Fibroblast of pulmonary artery (primary cell): ENCODE results near the gene YLPM1.

Source experiments
- DNase-seq: peaks from one replicate; pipeline ENCODE4 v3.0.0-alpha.2; 2010; ENCODE audit warnings: low read depth
- H3K4me3 ChIP-seq: replicated peaks from 2 replicates; pipeline ENCODE4 v1.5.1; 2011; ENCODE audit warnings: low read depth, mild to moderate bottlenecking, control low read depth, low read length, moderate library complexity
- TF ChIP-seq, protein P1 (sequence below): IDR thresholded peaks from 2 replicates; pipeline ENCODE4 v1.5.1; 2011; ENCODE audit warnings: mild to moderate bottlenecking, control low read depth, low read length, inconsistent platforms; ENCODE audit errors: missing control alignments

YLPM1 gene, protein sequence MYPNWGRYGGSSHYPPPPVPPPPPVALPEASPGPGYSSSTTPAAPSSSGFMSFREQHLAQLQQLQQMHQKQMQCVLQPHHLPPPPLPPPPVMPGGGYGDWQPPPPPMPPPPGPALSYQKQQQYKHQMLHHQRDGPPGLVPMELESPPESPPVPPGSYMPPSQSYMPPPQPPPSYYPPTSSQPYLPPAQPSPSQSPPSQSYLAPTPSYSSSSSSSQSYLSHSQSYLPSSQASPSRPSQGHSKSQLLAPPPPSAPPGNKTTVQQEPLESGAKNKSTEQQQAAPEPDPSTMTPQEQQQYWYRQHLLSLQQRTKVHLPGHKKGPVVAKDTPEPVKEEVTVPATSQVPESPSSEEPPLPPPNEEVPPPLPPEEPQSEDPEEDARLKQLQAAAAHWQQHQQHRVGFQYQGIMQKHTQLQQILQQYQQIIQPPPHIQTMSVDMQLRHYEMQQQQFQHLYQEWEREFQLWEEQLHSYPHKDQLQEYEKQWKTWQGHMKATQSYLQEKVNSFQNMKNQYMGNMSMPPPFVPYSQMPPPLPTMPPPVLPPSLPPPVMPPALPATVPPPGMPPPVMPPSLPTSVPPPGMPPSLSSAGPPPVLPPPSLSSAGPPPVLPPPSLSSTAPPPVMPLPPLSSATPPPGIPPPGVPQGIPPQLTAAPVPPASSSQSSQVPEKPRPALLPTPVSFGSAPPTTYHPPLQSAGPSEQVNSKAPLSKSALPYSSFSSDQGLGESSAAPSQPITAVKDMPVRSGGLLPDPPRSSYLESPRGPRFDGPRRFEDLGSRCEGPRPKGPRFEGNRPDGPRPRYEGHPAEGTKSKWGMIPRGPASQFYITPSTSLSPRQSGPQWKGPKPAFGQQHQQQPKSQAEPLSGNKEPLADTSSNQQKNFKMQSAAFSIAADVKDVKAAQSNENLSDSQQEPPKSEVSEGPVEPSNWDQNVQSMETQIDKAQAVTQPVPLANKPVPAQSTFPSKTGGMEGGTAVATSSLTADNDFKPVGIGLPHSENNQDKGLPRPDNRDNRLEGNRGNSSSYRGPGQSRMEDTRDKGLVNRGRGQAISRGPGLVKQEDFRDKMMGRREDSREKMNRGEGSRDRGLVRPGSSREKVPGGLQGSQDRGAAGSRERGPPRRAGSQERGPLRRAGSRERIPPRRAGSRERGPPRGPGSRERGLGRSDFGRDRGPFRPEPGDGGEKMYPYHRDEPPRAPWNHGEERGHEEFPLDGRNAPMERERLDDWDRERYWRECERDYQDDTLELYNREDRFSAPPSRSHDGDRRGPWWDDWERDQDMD (N-terminal part only)

GRCh38 chr14:74762917-74763802, at the start of gene YLPM1:
Gene YLPM1, plus strand, starts transcription at chr14:74763316. Its CDS starts 174 bp downstream, at chr14:74763490.
- peak; percentile 99 for DNase-seq
- H3K4me3 ChIP-seq = peak within 1 kb of the TSS; percentile 85
- TF ChIP-seq, protein P1, sequence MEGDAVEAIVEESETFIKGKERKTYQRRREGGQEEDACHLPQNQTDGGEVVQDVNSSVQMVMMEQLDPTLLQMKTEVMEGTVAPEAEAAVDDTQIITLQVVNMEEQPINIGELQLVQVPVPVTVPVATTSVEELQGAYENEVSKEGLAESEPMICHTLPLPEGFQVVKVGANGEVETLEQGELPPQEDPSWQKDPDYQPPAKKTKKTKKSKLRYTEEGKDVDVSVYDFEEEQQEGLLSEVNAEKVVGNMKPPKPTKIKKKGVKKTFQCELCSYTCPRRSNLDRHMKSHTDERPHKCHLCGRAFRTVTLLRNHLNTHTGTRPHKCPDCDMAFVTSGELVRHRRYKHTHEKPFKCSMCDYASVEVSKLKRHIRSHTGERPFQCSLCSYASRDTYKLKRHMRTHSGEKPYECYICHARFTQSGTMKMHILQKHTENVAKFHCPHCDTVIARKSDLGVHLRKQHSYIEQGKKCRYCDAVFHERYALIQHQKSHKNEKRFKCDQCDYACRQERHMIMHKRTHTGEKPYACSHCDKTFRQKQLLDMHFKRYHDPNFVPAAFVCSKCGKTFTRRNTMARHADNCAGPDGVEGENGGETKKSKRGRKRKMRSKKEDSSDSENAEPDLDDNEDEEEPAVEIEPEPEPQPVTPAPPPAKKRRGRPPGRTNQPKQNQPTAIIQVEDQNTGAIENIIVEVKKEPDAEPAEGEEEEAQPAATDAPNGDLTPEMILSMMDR = peak; percentile 39

GRCh38 chr14:74713395-74713735, 49.8 kb upstream of the YLPM1 start:
- DNase-seq = no peak
- TF ChIP-seq, protein P1 = no peak
- H3K4me3 ChIP-seq = peak overlapping the region; percentile 74

- TF ChIP-seq, protein P1 = no peak
- H3K4me3 ChIP-seq = no peak overlapping the region
- peak; percentile 33 for DNase-seq
Measured at GRCh38 chr14:74720526-74720925, 42.6 kb upstream of the YLPM1 start.

GRCh38 chr14:74723134-74723533, 40.0 kb upstream of the YLPM1 start:
- no peak overlapping the region for H3K4me3 ChIP-seq
- no peak for DNase-seq
- TF ChIP-seq, protein P1 = no peak

DNA sequence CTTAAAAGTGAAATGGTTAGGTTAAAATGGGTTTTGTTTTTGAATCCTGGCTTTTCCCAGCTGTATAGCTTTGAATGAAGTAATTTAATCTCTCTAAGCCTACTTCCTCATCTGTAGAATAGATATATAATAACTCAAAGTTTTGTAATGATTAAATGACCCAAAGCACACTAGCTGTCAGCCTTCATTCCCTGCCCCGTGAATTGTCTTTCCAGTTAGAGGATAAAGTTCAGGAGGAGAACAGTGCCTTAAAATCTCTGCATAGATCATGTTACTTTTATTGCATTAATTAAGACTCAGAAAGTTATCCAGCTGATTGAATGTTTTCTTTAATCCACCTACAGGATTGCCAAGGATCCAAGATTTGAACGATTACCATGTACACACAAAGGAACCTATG, 30.7 kb upstream of the YLPM1 start:
- no peak for DNase-seq
- no peak overlapping the region for H3K4me3 ChIP-seq
- TF ChIP-seq, protein P1 = no peak

- TF ChIP-seq, protein P1 = no peak
- no peak for DNase-seq
- H3K4me3 ChIP-seq = no peak overlapping the region
Measured at GRCh38 chr14:74733221-74733620, 29.9 kb upstream of the YLPM1 start.
